Uterus (tissue), 2 donors: ENCODE measurements around the gene GPR143.

Experiments
- POLR2A ChIP-seq, 2 donors: fragments of 450-650 bp; IDR thresholded peaks; one replicate each; pipeline ENCODE4 v1.6.1; 2016; ENCODE audit warnings: antibody characterized with exemption in 2 of 2, mild to moderate bottlenecking in 1 of 2, moderate library complexity in 1 of 2
- TF ChIP-seq, protein P1 (sequence below), 4 experiments: fragments of 200-600 bp in 2 of 4; fragments of 450-650 bp in 2 of 4; sonication (generic) in 2 of 4; IDR thresholded peaks; one replicate each; pipeline ENCODE4 v1.5.1; 2016 to 2019; ENCODE audit warnings: antibody characterized with exemption in 4 of 4, mild to moderate bottlenecking in 2 of 4, moderate library complexity in 1 of 4

DNA sequence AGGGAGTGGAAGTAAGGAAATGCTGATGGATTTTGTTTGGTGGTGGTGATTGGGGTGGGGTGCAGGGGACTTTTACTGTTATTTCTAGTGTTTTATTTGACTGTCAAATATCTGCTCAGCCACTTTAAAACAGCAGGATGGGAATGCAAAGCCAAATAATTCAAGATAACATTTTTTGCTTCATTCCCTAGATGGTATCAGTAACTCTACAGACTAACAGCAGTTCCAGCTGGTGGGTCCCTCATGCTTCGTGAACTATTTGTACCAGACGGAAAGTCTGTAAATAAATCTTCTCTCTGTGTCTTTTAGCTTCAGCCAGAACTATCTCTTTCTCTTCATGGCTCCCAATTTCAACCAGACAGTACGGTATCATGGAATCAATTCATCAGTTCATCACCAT, 27.5 kb downstream of the GPR143 start:
- TF ChIP-seq POLR2A (IDR thresholded peaks at IDR 0.05): no peak
- TF ChIP-seq, protein P1, sequence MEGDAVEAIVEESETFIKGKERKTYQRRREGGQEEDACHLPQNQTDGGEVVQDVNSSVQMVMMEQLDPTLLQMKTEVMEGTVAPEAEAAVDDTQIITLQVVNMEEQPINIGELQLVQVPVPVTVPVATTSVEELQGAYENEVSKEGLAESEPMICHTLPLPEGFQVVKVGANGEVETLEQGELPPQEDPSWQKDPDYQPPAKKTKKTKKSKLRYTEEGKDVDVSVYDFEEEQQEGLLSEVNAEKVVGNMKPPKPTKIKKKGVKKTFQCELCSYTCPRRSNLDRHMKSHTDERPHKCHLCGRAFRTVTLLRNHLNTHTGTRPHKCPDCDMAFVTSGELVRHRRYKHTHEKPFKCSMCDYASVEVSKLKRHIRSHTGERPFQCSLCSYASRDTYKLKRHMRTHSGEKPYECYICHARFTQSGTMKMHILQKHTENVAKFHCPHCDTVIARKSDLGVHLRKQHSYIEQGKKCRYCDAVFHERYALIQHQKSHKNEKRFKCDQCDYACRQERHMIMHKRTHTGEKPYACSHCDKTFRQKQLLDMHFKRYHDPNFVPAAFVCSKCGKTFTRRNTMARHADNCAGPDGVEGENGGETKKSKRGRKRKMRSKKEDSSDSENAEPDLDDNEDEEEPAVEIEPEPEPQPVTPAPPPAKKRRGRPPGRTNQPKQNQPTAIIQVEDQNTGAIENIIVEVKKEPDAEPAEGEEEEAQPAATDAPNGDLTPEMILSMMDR (IDR thresholded peaks at IDR 0.05): no peak
